Measurements from ENCODE around the gene CD4.
A peak's percentile ranks its signal among the peaks of the same experiment; 100 is the strongest.

The CD4 gene

GRCh38 chr12:6765048-6765633 is 24.2 kb upstream of the CD4 start:
- no peak for DNase-seq (ENCODE audit: low read depth in 2 of 2)

- no peak for DNase-seq (ENCODE audit: low read depth in 2 of 2)
These were observed 23.4 kb upstream of the CD4 start, which contains the start of gene PTMS for GRCh38 chr12:6765634-6766581. TSS of gene PTMS (plus strand) at chr12:6766363. CDS start at chr12:6766706, 343 bp downstream.

- no peak for DNase-seq (ENCODE audit: low read depth in 2 of 2)
These were observed 22.5 kb upstream of the CD4 start for GRCh38 chr12:6766651-6767349.

- no peak for DNase-seq (ENCODE audit: low read depth in 2 of 2)
These were observed 21.7 kb upstream of the CD4 start for GRCh38 chr12:6767353-6768319.

- no peak for DNase-seq (ENCODE audit: low read depth in 2 of 2)
These were observed 20.9 kb upstream of the CD4 start for GRCh38 chr12:6768437-6768914.

GRCh38 chr12:6768990-6769389 is 20.3 kb upstream of the CD4 start:
- DNase-seq (ENCODE audit: low read depth in 2 of 2), result no peak

- no peak for DNase-seq (ENCODE audit: low read depth in 2 of 2)
These were observed 19.7 kb upstream of the CD4 start for GRCh38 chr12:6769666-6770065.

GRCh38 chr12:6770094-6770493 is 19.2 kb upstream of the CD4 start:
- DNase-seq (ENCODE audit: low read depth in 2 of 2), result no peak

- DNase-seq (ENCODE audit: low read depth in 2 of 2), result no peak
These were observed 18.7 kb upstream of the CD4 start for GRCh38 chr12:6770600-6770999.

- no peak for DNase-seq (ENCODE audit: low read depth in 2 of 2)
These were observed 18.2 kb upstream of the CD4 start for GRCh38 chr12:6771091-6771495.

- no peak for DNase-seq (ENCODE audit: low read depth in 2 of 2)
These were observed 17.6 kb upstream of the CD4 start for GRCh38 chr12:6771509-6772330.

- DNase-seq (ENCODE audit: low read depth in 2 of 2), result peak in 1 of 2 donors; percentile 38
These were observed 17.0 kb upstream of the CD4 start, which contains the start of gene LAG3 for GRCh38 chr12:6772331-6772695. TSS of gene LAG3 (plus strand) at chr12:6772520. CDS start at chr12:6772853, 333 bp downstream.

GRCh38 chr12:6772726-6773589 is 16.4 kb upstream of the CD4 start:
- no peak for DNase-seq (ENCODE audit: low read depth in 2 of 2)

- no peak for DNase-seq (ENCODE audit: low read depth in 2 of 2)
These were observed 15.6 kb upstream of the CD4 start for GRCh38 chr12:6773590-6774351.

GRCh38 chr12:6774499-6775062 is 14.7 kb upstream of the CD4 start:
- no peak for DNase-seq (ENCODE audit: low read depth in 2 of 2)

GRCh38 chr12:6775185-6776174 is 13.8 kb upstream of the CD4 start:
- DNase-seq (ENCODE audit: low read depth in 2 of 2), result no peak

GRCh38 chr12:6777386-6777785 is 11.9 kb upstream of the CD4 start:
- no peak for DNase-seq (ENCODE audit: low read depth in 2 of 2)
